Psoas muscle (tissue), 8 donors: ENCODE data around the gene HOXB9. TPM values are rescaled to one million over a fixed set of nuclear protein-coding genes. Genes with fewer than 3 reads are reported as not detected.

Experiments
- ATAC-seq, 4 donors: fragments of 200-7000 bp; cut with Tn5 transposase; one replicate each; pipeline ENCODE4 v1.9.1; 2020; ENCODE audit warnings: moderate library complexity in 3 of 4, mild to moderate bottlenecking in 2 of 4
- DNase-seq, 2 donors: peaks; one replicate each; pipeline ENCODE4 v3.0.0-alpha.2; 2020
- H3K27ac ChIP-seq: fragments of 200-600 bp; one replicate; pipeline ENCODE4 v1.8.0; 2022
- H3K27me3 ChIP-seq, 3 donors: fragments of 200-600 bp in 1 of 3; one replicate each; pipeline versions ENCODE4 v1.6.1 to v1.8.0; 2013 to 2022; ENCODE audit warnings: low read length in 2 of 3, mild to moderate bottlenecking in 2 of 3, moderate library complexity in 1 of 3; ENCODE audit not compliant: insufficient read depth in 3 of 3
- H3K36me3 ChIP-seq, 2 donors: fragments of 200-600 bp in 1 of 2; one replicate each; pipeline versions ENCODE4 v1.6.1 to v1.8.0; 2013 to 2022; ENCODE audit warnings: low read depth in 1 of 2, mild to moderate bottlenecking in 1 of 2, moderate library complexity in 1 of 2; ENCODE audit not compliant: insufficient read depth in 1 of 2
- H3K4me1 ChIP-seq: fragments of 200-600 bp; one replicate; pipeline ENCODE4 v1.8.0; 2022
- H3K4me3 ChIP-seq: fragments of 200-600 bp; one replicate; pipeline ENCODE4 v1.8.0; 2022; ENCODE audit warnings: mild to moderate bottlenecking
- H3K9me3 ChIP-seq: fragments of 200-600 bp; one replicate; pipeline ENCODE4 v1.8.0; 2022
- CTCF ChIP-seq: fragments of 200-600 bp; IDR thresholded peaks from one replicate; pipeline ENCODE4 v1.8.0; 2022; ENCODE audit warnings: antibody characterized with exemption
- WGBS, 3 donors: extraction: QIAGEN DNeasy Blood & Tissue Kit; methylation state at CpG; one replicate each; pipeline versions ENCODE4 v1.1.6 to v1.1.7; 2013; 5-methylcytosine and 5-hydroxymethylcytosine counted together
- intact Hi-C, 2 donors: fragments of 100-400 bp; cut with DNase I; formaldehyde crosslinking; loops; one replicate each; pipeline versions ENCODE4 v1.11.0 to v1.14.2; 2022
- polyA plus RNA-seq, 3 donors: library from polyadenylated mRNA; stranded (reverse); fragments of 200-250 nt; gene quantifications; one replicate each; pipeline ENCODE4 v1.2.3, GENCODE V29; 2013
- total RNA-seq, 4 donors: library from RNA; stranded (reverse); fragmentation: NEBNext Ultra II Directional in 2 of 4; extraction: Animal tissue kit (Norgen Biotek cat#: 25700) in 2 of 4; gene quantifications; one replicate each; pipeline versions ENCODE4 v1.2.1 to v1.2.4, GENCODE V29; 2021 to 2023
- donor health status: healthy with polysubstance abuse.
- donor health status: DM: no; HTN: no; CAD: no; lungs with moderate emphysema.
- donor health status: Bipolar disorder and iron deficiency.
- donor health status: healthy.
- donor health status: DM: yes; HTN: yes; CAD: no.
- donor health status: DM: no; HTN: no; CAD: no.
- donor health status: DM: no; HTN: no; CAD: no.
- donor health status: DM: yes; HTN: yes; CAD: no.

HOXB9 gene
- total and polyA plus RNA-seq, 7 donors: 0.01 to 0.10 (median 0.03) TPM; not detected in 4

DNA sequence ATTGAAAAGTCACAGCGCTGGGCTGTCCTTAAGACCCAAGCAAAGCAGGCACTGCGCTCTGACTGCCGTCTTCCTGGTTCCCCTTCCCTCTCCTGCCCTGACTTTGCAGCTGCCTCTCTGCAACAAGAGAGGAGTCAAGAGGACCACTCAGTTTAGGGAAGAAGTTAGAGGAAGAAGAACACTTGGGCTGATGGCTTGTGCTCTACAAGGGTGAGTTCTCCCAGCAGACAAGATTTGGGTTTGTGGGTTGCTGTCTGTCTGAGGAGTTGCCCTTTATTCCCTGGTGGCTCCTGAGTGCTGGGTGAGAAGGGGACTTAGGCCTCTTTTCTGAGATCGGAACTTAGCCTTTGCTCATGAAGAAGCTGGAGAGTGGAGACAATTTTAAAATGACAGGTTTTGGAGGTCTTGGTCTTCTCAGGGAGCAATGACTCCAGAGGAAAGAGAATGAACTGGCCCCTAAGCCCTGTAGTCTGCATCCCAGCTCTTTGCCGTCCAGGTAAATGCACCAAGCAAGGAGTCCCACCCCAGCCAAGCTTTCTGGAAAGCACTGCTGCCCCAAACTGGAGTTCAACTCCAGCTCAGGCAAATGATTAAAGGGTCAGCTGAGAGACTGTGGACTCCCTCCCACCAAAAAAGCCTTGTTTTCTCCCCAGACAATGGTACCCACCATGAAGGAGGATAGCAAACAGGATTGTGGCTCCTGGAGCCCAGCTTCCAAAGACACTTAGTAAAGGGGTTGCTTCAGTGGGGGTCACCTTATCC, 2.7 kb upstream of the HOXB9 start:
- TF ChIP-seq CTCF: no peak
- intact Hi-C loops: no loop called here

DNA sequence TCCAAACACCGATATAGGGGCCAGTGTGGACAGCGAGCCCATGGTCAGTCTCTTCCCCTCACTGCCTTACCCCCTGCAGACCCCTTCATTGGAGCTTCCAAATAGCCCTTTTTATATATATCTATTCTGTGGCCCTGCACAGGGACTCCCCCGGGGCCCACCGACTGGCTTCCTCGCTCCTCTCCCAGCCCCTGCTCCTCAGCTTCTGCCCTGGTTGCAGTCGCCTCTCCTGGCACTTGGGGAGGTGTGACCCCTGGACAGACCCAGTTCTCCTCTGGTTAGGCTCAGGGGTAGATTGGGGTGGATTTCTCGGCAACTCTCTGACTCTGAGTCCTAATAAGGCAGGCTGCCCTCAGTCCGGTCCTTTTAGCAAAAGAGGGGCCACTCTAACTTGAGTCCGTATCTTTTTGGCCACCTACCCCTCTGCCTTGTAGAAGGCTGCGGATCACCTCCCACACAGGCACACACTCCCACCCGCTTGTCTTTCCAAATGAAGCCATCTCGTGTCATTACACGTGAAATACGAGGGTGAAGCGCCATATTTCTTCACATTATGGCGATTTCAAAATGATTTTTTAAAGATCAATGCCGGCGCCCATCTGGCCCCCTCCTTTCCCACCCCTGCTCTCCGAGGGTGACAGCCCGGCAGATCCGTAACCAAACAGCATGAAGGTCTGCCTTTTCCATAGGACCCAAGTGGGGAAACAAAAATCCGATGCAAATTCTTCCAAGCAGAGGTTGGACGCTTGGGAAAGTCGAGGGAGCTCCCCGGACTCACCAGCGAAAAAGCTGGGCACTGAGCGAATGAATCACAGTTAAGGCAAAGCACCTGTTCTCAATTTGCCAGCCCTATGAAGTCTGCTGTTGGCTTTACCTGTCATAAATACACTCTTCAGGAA, 1.7 kb upstream of the HOXB9 start:
- Histone ChIP-seq H3K27ac (no peak overlapping the region), H3K4me3 (no peak overlapping the region), H3K27me3 (peaks cover 0 to 99% (median 62%) of the 10 kb centered on the region in 3 donors), H3K36me3 (no peaks in the 10 kb centered on the region), H3K9me3 (no peaks in the 10 kb centered on the region), H3K4me1 (peaks cover 20% of the 10 kb centered on the region)
- intact Hi-C loops: no loop called here
- 20 to 24% (median 22%) methylated on average over 27 of the region's 27 CpGs for WGBS, 3 donors
- ATAC-seq: no peak
- no peak for TF ChIP-seq CTCF
- no peak for DNase-seq

More for the DNA sequence above, 2.7 kb upstream of the HOXB9 start:
- no peaks in the 10 kb centered on the region for H3K9me3 ChIP-seq
- no peak overlapping the region for H3K27ac ChIP-seq
- WGBS, 3 donors: 27 to 37% (median 34%) methylated on average over 5 of the region's 5 CpGs
- DNase-seq (no peak), ATAC-seq (no peak)
- H3K27me3 ChIP-seq: peaks cover 3 to 99% (median 62%) of the 10 kb centered on the region in 3 donors
- no peaks in the 10 kb centered on the region for H3K36me3 ChIP-seq
- H3K4me3 ChIP-seq: no peak overlapping the region
- peaks cover 20% of the 10 kb centered on the region for H3K4me1 ChIP-seq

DNA sequence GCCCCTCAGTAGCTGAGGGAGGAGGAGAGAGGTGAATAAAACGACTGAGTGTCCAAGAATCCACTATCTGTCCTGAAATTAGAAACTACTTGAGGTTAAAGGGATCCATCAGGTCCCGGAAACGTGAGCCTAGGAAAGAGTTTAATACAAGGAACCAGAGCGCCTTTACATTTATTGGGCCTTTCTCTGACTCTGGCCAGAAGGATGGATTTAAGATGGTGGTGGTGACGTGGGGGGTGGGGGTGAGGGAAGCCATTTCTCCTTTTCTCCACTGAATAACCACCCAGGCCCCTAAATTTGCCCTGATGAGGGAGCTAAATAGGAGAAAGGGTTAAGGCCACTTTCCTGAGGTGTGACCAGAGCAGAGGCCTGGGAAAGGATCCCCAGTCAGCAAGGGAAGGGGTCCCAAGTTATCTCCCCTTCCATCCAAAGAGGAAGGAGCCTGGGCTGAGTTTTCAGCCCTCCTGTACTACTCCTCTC, 1.0 kb upstream of the HOXB9 start:
- DNase-seq (no peak), ATAC-seq (no peak)
- TF ChIP-seq CTCF: no peak
- no peak overlapping the region for H3K4me3 ChIP-seq
- intact Hi-C loops: no loop called here
- no peaks in the 10 kb centered on the region for H3K9me3 ChIP-seq
- H3K4me1 ChIP-seq: peaks cover 20% of the 10 kb centered on the region
- WGBS, 3 donors: 28 to 31% (median 28%) methylated on average over 5 of the region's 5 CpGs
- peaks cover 0 to 99% (median 61%) of the 10 kb centered on the region in 3 donors for H3K27me3 ChIP-seq
- no peak overlapping the region for H3K27ac ChIP-seq
- H3K36me3 ChIP-seq: no peaks in the 10 kb centered on the region

- H3K27me3 ChIP-seq: peaks cover 2 to 100% (median 57%) of the 10 kb centered on the region in 3 donors
- H3K4me1 ChIP-seq: peaks cover 20% of the 10 kb centered on the region
- H3K36me3 ChIP-seq: no peaks in the 10 kb centered on the region
- 0 to 1% (median 0%) methylated on average over 57 to 69 of the region's 69 CpGs for WGBS, 3 donors
- no peaks in the 10 kb centered on the region for H3K9me3 ChIP-seq
- H3K4me3 ChIP-seq: peak overlapping the region; percentile 62
- intact Hi-C loops: no loop called here
- peak in 3 of 4 donors; percentile 53 to 65 (median 53) for ATAC-seq
- no peak overlapping the region for H3K27ac ChIP-seq
- no peak for DNase-seq
- no peak for TF ChIP-seq CTCF
Measured at GRCh38 chr17:48625495-48626244, 488 bp downstream of the HOXB9 start.
